GM12878 (cell line): ENCODE data around the gene THOC7. TPM values are rescaled to one million over a fixed set of nuclear protein-coding genes. Genes with fewer than 3 reads are reported as not detected.

Source experiments
- ATAC-seq: fragments of 200-7000 bp; cut with Tn5 transposase; 3 replicates; pipeline ENCODE4 v1.9.1; 2020; ENCODE audit warnings: mild to moderate bottlenecking, moderate library complexity
- BruUV-seq: library from RNA; stranded (reverse); fragments of 400-500 nt; replicated peaks from 2 replicates; lab custom pipeline; 2021; lab: Mats Ljungman, UMichigan
- CTCF ChIA-PET: fragments of 300-600 bp; sonication (Branson Sonifier 250); formaldehyde crosslinking; extraction: SDS; loops from one replicate; lab custom pipeline; 2021; ENCODE audit warnings: inconsistent platforms; lab: Yijun Ruan, JAX
- POLR2A ChIA-PET: fragments of 350-600 bp; formaldehyde crosslinking; extraction: SDS; loops from one replicate; lab custom pipeline; 2021; ENCODE audit warnings: inconsistent platforms; lab: Charles Lee
- RAD21 ChIA-PET: fragments of 300-600 bp; sonication (Branson Sonifier 250); formaldehyde crosslinking; loops from one replicate; lab custom pipeline; 2023; ENCODE audit warnings: antibody characterized with exemption; ENCODE audit not compliant: unreplicated experiment; lab: Charles Lee
- SMC1A ChIA-PET: fragments of 300-600 bp; sonication (Branson Sonifier 250); formaldehyde crosslinking; loops from one replicate; lab custom pipeline; 2023; ENCODE audit not compliant: unreplicated experiment, uncharacterized antibody; lab: Charles Lee
- DNase-seq: peaks from one replicate; pipeline ENCODE4 v3.0.0-alpha.2; 2011; ENCODE audit warnings: low read depth, low spot score
- FAIRE-seq: peaks from 3 replicates; lab custom pipeline; 2011; peaks lifted over from hg19 to GRCh38; lab: Jason Lieb, UNC
- H2AFZ ChIP-seq: 2 replicates; pipeline ENCODE4 v1.6.0; 2011; ENCODE audit warnings: low read depth, low read length, control low read depth; ENCODE audit not compliant: control insufficient read depth
- H3K27ac ChIP-seq: 2 replicates; pipeline ENCODE4 v1.5.1; 2011; ENCODE audit warnings: control low read depth; ENCODE audit not compliant: control insufficient read depth, insufficient read depth
- H3K27me3 ChIP-seq, 2 experiments: replicated peaks in 1 of 2; 2 replicates each; pipeline versions ENCODE4 v1.6.0 to v1.6.1; 2011; ENCODE audit warnings: low read length in 1 of 2; ENCODE audit not compliant: control insufficient read depth in 2 of 2, insufficient read depth in 2 of 2
- H3K36me3 ChIP-seq, 2 experiments: 2 replicates each; pipeline ENCODE4 v1.5.1; 2011; ENCODE audit warnings: low read length in 1 of 2; ENCODE audit not compliant: control insufficient read depth in 2 of 2, insufficient read depth in 2 of 2
- H3K4me1 ChIP-seq: 2 replicates; pipeline ENCODE4 v1.6.1; 2011; ENCODE audit warnings: mild to moderate bottlenecking, low read length, moderate library complexity, mixed read lengths; ENCODE audit not compliant: control insufficient read depth, insufficient read depth
- H3K4me2 ChIP-seq: 2 replicates; pipeline ENCODE4 v1.6.0; 2011; ENCODE audit warnings: control low read depth; ENCODE audit not compliant: control insufficient read depth, insufficient read depth
- H3K4me3 ChIP-seq: fragments of 200-600 bp; sonication (generic); 2 replicates; pipeline ENCODE4 v1.5.1; 2016
- H3K79me2 ChIP-seq: 2 replicates; pipeline ENCODE4 v1.6.0; 2011; ENCODE audit warnings: low read length; ENCODE audit not compliant: control insufficient read depth, insufficient read depth
- H3K9ac ChIP-seq: 2 replicates; pipeline ENCODE4 v1.8.0; 2011; ENCODE audit warnings: low read length, control low read depth, mixed read lengths; ENCODE audit not compliant: control insufficient read depth, insufficient read depth
- H3K9me3 ChIP-seq: replicated peaks from 3 replicates; pipeline ENCODE4 v1.5.1; 2011; ENCODE audit warnings: mild to moderate bottlenecking, low read length; ENCODE audit not compliant: control insufficient read depth, insufficient read depth
- H4K20me1 ChIP-seq: 2 replicates; pipeline ENCODE4 v1.6.0; 2011; ENCODE audit not compliant: control insufficient read depth, insufficient read depth
- BRCA1 ChIP-seq: IDR thresholded peaks from 2 replicates; pipeline ENCODE4 v1.6.1; 2011; ENCODE audit warnings: low read depth, low read length, improper control_type of control experiment
- ETV6 ChIP-seq, 2 experiments: fragments of 450-650 bp in 1 of 2; IDR thresholded peaks in 1 of 2; conservative IDR thresholded peaks in 1 of 2; 2 replicates each; pipeline ENCODE4 v1.6.1; 2014; ENCODE audit warnings: antibody characterized with exemption in 1 of 2, borderline replicate concordance in 1 of 2, low read depth in 1 of 2, mild to moderate bottlenecking in 1 of 2, moderate library complexity in 1 of 2
- MTA3 ChIP-seq: IDR thresholded peaks from 2 replicates; pipeline ENCODE4 v1.6.1; 2012; ENCODE audit warnings: low read length, inconsistent platforms, borderline replicate concordance
- NFYA ChIP-seq: IDR thresholded peaks from 2 replicates; pipeline ENCODE4 v1.6.1; 2011; ENCODE audit warnings: low read depth, mild to moderate bottlenecking, low read length, improper control_type of control experiment, borderline replicate concordance
- POLR2A ChIP-seq: IDR thresholded peaks from 2 replicates; pipeline ENCODE4 v1.6.1; 2011; ENCODE audit warnings: low read depth, mild to moderate bottlenecking, low read length
- RUNX3 ChIP-seq: IDR thresholded peaks from 2 replicates; pipeline ENCODE4 v1.6.1; 2012; ENCODE audit warnings: low read length, inconsistent platforms
- ZNF207 ChIP-seq: fragments of 450-650 bp; IDR thresholded peaks from 2 replicates; pipeline ENCODE4 v1.6.1; 2014; ENCODE audit warnings: antibody characterized with exemption, mild to moderate bottlenecking, borderline replicate concordance
- ZNF384 ChIP-seq: IDR thresholded peaks from 2 replicates; pipeline ENCODE4 v1.6.1; 2012; ENCODE audit warnings: low read depth, mild to moderate bottlenecking, low read length, improper control_type of control experiment, borderline replicate concordance
- ZZZ3 ChIP-seq: IDR thresholded peaks from 2 replicates; pipeline ENCODE4 v1.6.1; 2011; ENCODE audit warnings: low read depth; ENCODE audit not compliant: control insufficient read depth, insufficient read length
- WGBS: methylation state at CpG from one replicate; pipeline ENCODE4 v1.1.6; 2016; ENCODE audit warnings: low lambda C conversion rate; ENCODE audit not compliant: insufficient replicate concordance, insufficient coverage; ENCODE audit errors: missing lambda C conversion rate; 5-methylcytosine and 5-hydroxymethylcytosine counted together
- in situ Hi-C: fragments of 300-500 bp; cut with MboI; formaldehyde crosslinking; loops from 9 replicates; pipeline ENCODE4 v1.14.3; 2018; ENCODE audit warnings: mixed read lengths
- intact Hi-C: fragments of 100-400 bp; cut with micrococcal nuclease; formaldehyde crosslinking; loops from one replicate; pipeline ENCODE4 v1.14.2; 2022; ENCODE audit not compliant: unreplicated experiment
- polyA plus RNA-seq, 11 experiments: library from polyadenylated mRNA; depleted of rRNA in 4 of 11; unstranded in 6 of 11; stranded (reverse) in 5 of 11; fragments of >200 nt; fragmentation: Nextera tagmentation in 4 of 11; fragmentation: Illumina TruSeq in 1 of 11; extraction: Ambion mirVana in 4 of 11; extraction: Trizol in 1 of 11; gene quantifications; 1 replicate in 1 of 11; 2 replicates in 10 of 11; pipeline versions ENCODE4 v1.2.1 to v1.2.3, GENCODE V29; 2011 to 2016; ENCODE audit warnings: inconsistent platforms in 2 of 11, missing spikeins in 2 of 11, low read depth in 1 of 11
- total RNA-seq, 4 experiments: library from RNA; depleted of rRNA in 3 of 4; stranded (reverse); fragments of >200 nt in 3 of 4; fragmentation: Illumina TruSeq in 1 of 4; extraction: Trizol in 1 of 4; gene quantifications; 2 replicates each; pipeline versions ENCODE4 v1.2.1 to v1.2.3, GENCODE V29; 2013 to 2021
- TF ChIP-seq, protein P1 (sequence below): IDR thresholded peaks from 2 replicates; pipeline ENCODE4 v1.6.1; 2011; ENCODE audit warnings: borderline replicate concordance, low read depth, mild to moderate bottlenecking, moderate library complexity, mixed read lengths, low read length; ENCODE audit not compliant: insufficient read depth; ENCODE audit errors: extremely low read length
- TF ChIP-seq, protein P2 (sequence below): fragments of 450-650 bp; IDR thresholded peaks from 2 replicates; pipeline ENCODE4 v1.6.1; 2018; ENCODE audit warnings: mild to moderate bottlenecking, low read depth, moderate library complexity; ENCODE audit not compliant: partially characterized antibody
- TF ChIP-seq, protein P3 (sequence below): IDR thresholded peaks from 2 replicates; pipeline ENCODE4 v1.6.1; 2011; ENCODE audit warnings: low read depth, mild to moderate bottlenecking, low read length, moderate library complexity, borderline replicate concordance; ENCODE audit errors: extremely low read depth
- TF ChIP-seq, protein P4 (sequence below): IDR thresholded peaks from 2 replicates; pipeline ENCODE4 v1.6.1; 2012; ENCODE audit warnings: low read depth, low read length, improper control_type of control experiment

Gene THOC7
- total and polyA plus RNA-seq, 10 of the 15 experiments (the other 5 are each of a cell fraction or from before 2014, with no cell fraction given), result 61.7 to 269 (median 138) TPM

DNA sequence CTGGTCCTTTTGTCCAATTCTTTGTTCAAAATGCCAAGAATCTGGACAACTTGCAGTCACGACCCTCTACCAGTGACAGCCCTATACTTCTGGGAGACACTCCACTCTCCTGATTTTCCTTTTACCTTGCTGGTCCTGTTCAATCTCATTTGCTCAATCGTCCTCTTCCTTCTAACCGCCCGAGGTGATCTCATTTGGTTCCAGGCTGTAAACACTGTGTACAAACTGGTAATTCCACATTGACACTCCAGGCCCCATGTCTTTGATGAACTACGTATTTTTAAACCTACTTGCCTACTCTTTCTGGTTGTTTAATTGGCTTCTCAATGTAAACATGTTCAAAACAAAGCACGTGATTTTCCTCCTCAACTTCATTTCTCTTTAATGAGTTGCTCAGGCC is 68.2 kb downstream of the THOC7 start:
- ChIA-PET RAD21 (no interaction called here), CTCF (no interaction called here), POLR2A (no interaction called here), SMC1A (no interaction called here)
- intact Hi-C loops, result no loop called here
- Histone ChIP-seq H4K20me1 (no peaks in the 10 kb centered on the region), H3K9ac (no peak overlapping the region), H3K4me2 (no peak overlapping the region), H3K27ac (no peak overlapping the region), H3K9me3 (no peaks in the 10 kb centered on the region), H3K79me2 (no peaks in the 10 kb centered on the region), H3K36me3 (no peaks in the 10 kb centered on the region), H3K4me3 (no peak overlapping the region), H3K27me3 (no peaks in the 10 kb centered on the region)
- ATAC-seq (no peak), DNase-seq (no peak), FAIRE-seq (no peak)
- 42% methylated on average over 6 of the region's 6 CpGs for WGBS
- in situ Hi-C loops, result no loop called here
- BruUV-seq, result no TSS peak
- TF ChIP-seq NFYA, result no peak
- TF ChIP-seq ZZZ3, result no peak
- TF ChIP-seq RUNX3, result no peak
- no peak for TF ChIP-seq POLR2A
- TF ChIP-seq, protein P1, sequence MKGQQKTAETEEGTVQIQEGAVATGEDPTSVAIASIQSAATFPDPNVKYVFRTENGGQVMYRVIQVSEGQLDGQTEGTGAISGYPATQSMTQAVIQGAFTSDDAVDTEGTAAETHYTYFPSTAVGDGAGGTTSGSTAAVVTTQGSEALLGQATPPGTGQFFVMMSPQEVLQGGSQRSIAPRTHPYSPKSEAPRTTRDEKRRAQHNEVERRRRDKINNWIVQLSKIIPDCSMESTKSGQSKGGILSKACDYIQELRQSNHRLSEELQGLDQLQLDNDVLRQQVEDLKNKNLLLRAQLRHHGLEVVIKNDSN, result no peak
- no peak for TF ChIP-seq ZNF207
- no peak for TF ChIP-seq BRCA1
- no peak for TF ChIP-seq ZNF384
- TF ChIP-seq, protein P2, sequence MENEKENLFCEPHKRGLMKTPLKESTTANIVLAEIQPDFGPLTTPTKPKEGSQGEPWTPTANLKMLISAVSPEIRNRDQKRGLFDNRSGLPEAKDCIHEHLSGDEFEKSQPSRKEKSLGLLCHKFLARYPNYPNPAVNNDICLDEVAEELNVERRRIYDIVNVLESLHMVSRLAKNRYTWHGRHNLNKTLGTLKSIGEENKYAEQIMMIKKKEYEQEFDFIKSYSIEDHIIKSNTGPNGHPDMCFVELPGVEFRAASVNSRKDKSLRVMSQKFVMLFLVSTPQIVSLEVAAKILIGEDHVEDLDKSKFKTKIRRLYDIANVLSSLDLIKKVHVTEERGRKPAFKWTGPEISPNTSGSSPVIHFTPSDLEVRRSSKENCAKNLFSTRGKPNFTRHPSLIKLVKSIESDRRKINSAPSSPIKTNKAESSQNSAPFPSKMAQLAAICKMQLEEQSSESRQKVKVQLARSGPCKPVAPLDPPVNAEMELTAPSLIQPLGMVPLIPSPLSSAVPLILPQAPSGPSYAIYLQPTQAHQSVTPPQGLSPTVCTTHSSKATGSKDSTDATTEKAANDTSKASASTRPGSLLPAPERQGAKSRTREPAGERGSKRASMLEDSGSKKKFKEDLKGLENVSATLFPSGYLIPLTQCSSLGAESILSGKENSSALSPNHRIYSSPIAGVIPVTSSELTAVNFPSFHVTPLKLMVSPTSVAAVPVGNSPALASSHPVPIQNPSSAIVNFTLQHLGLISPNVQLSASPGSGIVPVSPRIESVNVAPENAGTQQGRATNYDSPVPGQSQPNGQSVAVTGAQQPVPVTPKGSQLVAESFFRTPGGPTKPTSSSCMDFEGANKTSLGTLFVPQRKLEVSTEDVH, result no peak
- TF ChIP-seq, protein P3, sequence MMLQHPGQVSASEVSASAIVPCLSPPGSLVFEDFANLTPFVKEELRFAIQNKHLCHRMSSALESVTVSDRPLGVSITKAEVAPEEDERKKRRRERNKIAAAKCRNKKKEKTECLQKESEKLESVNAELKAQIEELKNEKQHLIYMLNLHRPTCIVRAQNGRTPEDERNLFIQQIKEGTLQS, result no peak
- TF ChIP-seq MTA3, result no peak
- no peak for TF ChIP-seq ETV6 (conservative IDR thresholded peaks at IDR 0.05 in 1 of 2, IDR thresholded peaks at IDR 0.05 in 1 of 2; ENCODE audit: borderline replicate concordance in 1 of 2, low read depth in 1 of 2)
- TF ChIP-seq, protein P4, sequence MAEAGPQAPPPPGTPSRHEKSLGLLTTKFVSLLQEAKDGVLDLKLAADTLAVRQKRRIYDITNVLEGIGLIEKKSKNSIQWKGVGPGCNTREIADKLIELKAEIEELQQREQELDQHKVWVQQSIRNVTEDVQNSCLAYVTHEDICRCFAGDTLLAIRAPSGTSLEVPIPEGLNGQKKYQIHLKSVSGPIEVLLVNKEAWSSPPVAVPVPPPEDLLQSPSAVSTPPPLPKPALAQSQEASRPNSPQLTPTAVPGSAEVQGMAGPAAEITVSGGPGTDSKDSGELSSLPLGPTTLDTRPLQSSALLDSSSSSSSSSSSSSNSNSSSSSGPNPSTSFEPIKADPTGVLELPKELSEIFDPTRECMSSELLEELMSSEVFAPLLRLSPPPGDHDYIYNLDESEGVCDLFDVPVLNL, result no peak
- TF ChIP-seq, all 136 proteins: peak for 0
- H2AFZ ChIP-seq, result no peak overlapping the region
- H3K4me1 ChIP-seq, result no peaks in the 10 kb centered on the region
